RWPE2 (cell line): ENCODE results near the gene PCDHGA1.
A peak's percentile ranks its signal among the peaks of the same experiment; 100 is the strongest.

Experiments
- ATAC-seq: fragments of 200-7000 bp; cut with Tn5 transposase; 3 replicates; pipeline ENCODE4 v1.9.1; 2021; ENCODE audit warnings: low read depth
- DNase-seq: peaks from one replicate; pipeline ENCODE4 v3.0.0-alpha.2; 2020; ENCODE audit warnings: low spot score
- H3K27ac ChIP-seq: fragments of 450-650 bp; 2 replicates; pipeline ENCODE4 v1.5.1; 2017; ENCODE audit warnings: mild to moderate bottlenecking; ENCODE audit not compliant: poor library complexity, severe bottlenecking
- H3K27me3 ChIP-seq: fragments of 250-450 bp; sonication (Bioruptor Pico); 2 replicates; pipeline ENCODE4 v1.5.1; 2021; ENCODE audit warnings: mild to moderate bottlenecking, moderate library complexity; ENCODE audit not compliant: insufficient read depth, poor library complexity, severe bottlenecking
- H3K36me3 ChIP-seq: fragments of 250-450 bp; sonication (Bioruptor Pico); 2 replicates; pipeline ENCODE4 v1.5.1; 2020; ENCODE audit warnings: low read depth, mild to moderate bottlenecking, moderate library complexity
- H3K4me1 ChIP-seq: fragments of 250-450 bp; sonication (Bioruptor Pico); 2 replicates; pipeline ENCODE4 v1.5.1; 2021; ENCODE audit warnings: mild to moderate bottlenecking, moderate library complexity; ENCODE audit not compliant: insufficient read depth, poor library complexity, severe bottlenecking
- H3K4me3 ChIP-seq: fragments of 250-450 bp; sonication (Bioruptor Pico); 2 replicates; pipeline ENCODE4 v1.5.1; 2021; ENCODE audit warnings: mild to moderate bottlenecking, moderate library complexity; ENCODE audit not compliant: severe bottlenecking
- H3K9me3 ChIP-seq: fragments of 250-450 bp; sonication (Bioruptor Pico); 2 replicates; pipeline ENCODE4 v1.5.1; 2021; ENCODE audit warnings: mild to moderate bottlenecking, moderate library complexity; ENCODE audit not compliant: severe bottlenecking
- CTCF ChIP-seq: fragments of 450-650 bp; IDR thresholded peaks from one replicate; pipeline ENCODE4 v1.5.1; 2017; ENCODE audit warnings: mild to moderate bottlenecking, moderate library complexity; ENCODE audit not compliant: poor library complexity, severe bottlenecking

PCDHGA1 gene

DNA sequence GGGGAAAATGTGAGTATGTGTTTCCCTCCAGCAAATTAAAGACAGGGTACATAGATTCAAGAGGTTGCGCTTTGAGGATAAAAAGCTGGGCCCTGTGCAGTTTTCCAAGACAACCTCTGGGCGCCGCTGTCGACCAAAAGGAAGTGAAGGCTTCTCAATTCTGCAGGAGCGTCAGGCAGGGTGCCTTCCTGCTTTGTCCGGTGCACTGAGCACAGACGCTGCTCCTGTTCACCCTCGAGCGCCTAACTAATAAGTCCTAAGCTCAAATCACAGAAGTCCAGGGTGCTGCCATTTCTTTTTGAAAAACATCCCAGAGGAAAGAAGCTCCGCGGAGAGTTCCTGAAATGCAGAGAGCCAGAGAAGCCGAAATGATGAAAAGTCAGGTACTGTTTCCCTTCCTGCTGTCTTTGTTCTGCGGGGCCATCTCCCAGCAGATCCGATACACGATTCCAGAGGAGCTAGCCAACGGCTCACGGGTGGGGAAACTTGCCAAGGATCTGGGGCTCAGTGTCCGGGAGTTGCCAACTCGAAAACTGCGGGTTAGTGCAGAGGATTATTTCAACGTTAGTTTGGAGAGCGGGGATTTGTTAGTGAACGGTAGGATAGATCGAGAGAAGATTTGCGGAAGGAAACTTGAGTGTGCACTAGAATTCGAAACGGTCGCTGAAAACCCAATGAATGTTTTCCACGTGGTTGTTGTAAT, 19.8 kb downstream of the PCDHGA1 start, which contains the start of gene PCDHGB1:
Gene PCDHGB1, plus strand, starts transcription at position 183 of the 703 bp plus-strand sequence. Its CDS starts 162 bp downstream, at position 345.
- peaks cover 76% of the 10 kb centered on the region for H3K27me3 ChIP-seq
- H3K36me3 ChIP-seq, result no peaks in the 10 kb centered on the region
- H3K4me3 ChIP-seq, result no peak within 1 kb of the TSS
- TF ChIP-seq CTCF, result peak; percentile 49
- ATAC-seq (peak; percentile 50; the same call in 2 of the 3 replicates), DNase-seq (no peak)
- H3K4me1 ChIP-seq, result no peaks in the 10 kb centered on the region
- H3K9me3 ChIP-seq, result no peaks in the 10 kb centered on the region
- no peak within 1 kb of the TSS for H3K27ac ChIP-seq

GRCh38 chr5:141351591-141351990, 21.3 kb downstream of the PCDHGA1 start:
- no peak overlapping the region for H3K4me3 ChIP-seq
- no peak overlapping the region for H3K27ac ChIP-seq
- no peak for TF ChIP-seq CTCF
- no peak for ATAC-seq
- H3K27me3 ChIP-seq, result peaks cover 76% of the 10 kb centered on the region
- no peaks in the 10 kb centered on the region for H3K36me3 ChIP-seq
- H3K4me1 ChIP-seq, result no peaks in the 10 kb centered on the region
- H3K9me3 ChIP-seq, result no peaks in the 10 kb centered on the region
- DNase-seq, result no peak

DNA sequence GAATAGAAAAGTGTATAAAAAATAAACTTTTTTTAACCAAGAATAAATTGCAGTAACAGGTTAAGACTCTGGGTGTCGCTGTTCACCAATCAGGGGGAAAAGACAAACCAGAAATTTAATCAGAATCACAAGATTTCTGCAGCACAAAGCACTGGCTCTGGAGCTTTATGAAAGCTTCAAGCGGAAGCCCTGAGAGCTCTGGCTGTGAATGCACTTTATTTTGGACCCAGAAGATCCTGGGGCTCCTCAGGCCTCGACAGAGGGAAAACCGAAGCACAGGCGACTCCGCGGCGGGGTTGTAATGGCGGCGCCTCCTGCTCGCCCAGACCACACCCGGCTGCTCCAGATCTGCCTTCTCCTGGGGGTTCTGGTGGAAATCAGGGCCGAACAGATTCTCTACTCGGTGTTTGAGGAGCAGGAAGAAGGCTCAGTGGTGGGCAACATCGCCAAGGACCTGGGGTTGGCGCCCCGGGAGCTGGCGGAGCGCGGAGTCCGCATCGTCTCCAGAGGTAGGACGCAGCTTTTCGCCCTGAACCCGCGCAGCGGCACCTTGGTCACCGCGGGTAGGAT, 24.7 kb downstream of the PCDHGA1 start, which contains the start of gene PCDHGA4:
Gene PCDHGA4, plus strand, starts transcription at position 122 of the 570 bp plus-strand sequence. Its CDS starts 87 bp downstream, at position 209.
- Histone ChIP-seq H3K27ac (no peak within 1 kb of the TSS), H3K27me3 (peaks cover 82% of the 10 kb centered on the region), H3K9me3 (no peaks in the 10 kb centered on the region), H3K4me1 (peaks cover 3% of the 10 kb centered on the region), H3K36me3 (no peaks in the 10 kb centered on the region), H3K4me3 (peak within 1 kb of the TSS; percentile 14)
- peak; percentile 61 for TF ChIP-seq CTCF
- ATAC-seq (no peak), DNase-seq (no peak)

DNA sequence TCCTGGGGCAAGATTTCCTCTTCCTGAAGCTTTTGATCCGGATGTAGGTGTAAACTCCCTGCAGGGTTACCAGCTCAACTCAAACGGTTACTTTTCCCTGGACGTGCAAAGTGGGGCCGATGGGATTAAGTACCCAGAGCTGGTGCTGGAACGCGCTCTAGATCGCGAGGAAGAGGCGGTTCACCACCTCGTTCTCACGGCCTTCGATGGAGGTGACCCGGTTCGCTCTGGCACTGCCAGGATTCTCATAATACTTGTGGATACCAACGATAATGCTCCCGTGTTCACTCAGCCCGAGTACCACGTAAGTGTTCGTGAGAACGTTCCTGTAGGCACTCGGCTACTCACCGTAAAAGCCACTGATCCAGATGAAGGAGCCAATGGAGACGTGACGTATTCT, 25.3 kb downstream of the PCDHGA1 start:
- DNase-seq, result no peak
- Histone ChIP-seq H3K36me3 (no peaks in the 10 kb centered on the region), H3K9me3 (no peaks in the 10 kb centered on the region), H3K27me3 (peaks cover 83% of the 10 kb centered on the region), H3K4me3 (no peak overlapping the region), H3K27ac (no peak overlapping the region), H3K4me1 (peaks cover 3% of the 10 kb centered on the region)
- no peak for TF ChIP-seq CTCF
- no peak for ATAC-seq

GRCh38 chr5:141356133-141356532, 25.8 kb downstream of the PCDHGA1 start:
- Histone ChIP-seq H3K36me3 (no peaks in the 10 kb centered on the region), H3K27me3 (peaks cover 84% of the 10 kb centered on the region), H3K27ac (no peak overlapping the region), H3K4me3 (no peak overlapping the region), H3K4me1 (peaks cover 3% of the 10 kb centered on the region), H3K9me3 (no peaks in the 10 kb centered on the region)
- no peak for DNase-seq
- no peak for TF ChIP-seq CTCF
- no peak for ATAC-seq
